ENCODE results near the gene SEC63. TPM values are rescaled to one million over a fixed set of nuclear protein-coding genes. Genes with fewer than 3 reads are reported as not detected.

Gene SEC63
- total RNA-seq (10 to 100 TPM; 42.2 to 93.9 (median 79.8) TPM), polyA plus RNA-seq (10 to 100 TPM; 21.2 to 25.0 (median 22.0) TPM)
- long read RNA-seq, donor 1, partial matches to known transcripts, result 6 of 12 reads
- long read RNA-seq, donor 1, other reads (novel, unspliced or antisense), result 0 of 12 reads
- long read RNA-seq, donor 2, full-length matches to known transcripts, result 9 of 14 reads
- long read RNA-seq, donor 2, partial matches to known transcripts, result 5 of 14 reads
- long read RNA-seq, donor 2, other reads (novel, unspliced or antisense), result 0 of 14 reads

- WGBS, 5 donors, result 0 to 1% (median 1%) methylated on average over 53 to 69 of the region's 69 CpGs
- peak within 1 kb of the TSS; percentile 77 to 96 (median 93) for H3K27ac ChIP-seq
- H3K36me3 ChIP-seq, result no peaks in the 10 kb centered on the region
- no peaks in the 10 kb centered on the region for H3K9me3 ChIP-seq
- peak; percentile 99 for DNase-seq
- H3K4me3 ChIP-seq, result peak within 1 kb of the TSS; percentile 75 to 100 (median 94)
- H3K4me1 ChIP-seq, result peaks cover 9 to 44% (median 32%) of the 10 kb centered on the region in 6 donors
- TF ChIP-seq POLR2A (IDR thresholded peaks at IDR 0.05) (peak in 2 of 3 donors; percentile 79 to 85), CTCF (IDR thresholded peaks at IDR 0.05 in 8 of 11, conservative IDR thresholded peaks at IDR 0.05 in 3 of 11) (peak in 5 of 11 experiments; percentile 13 to 56 (median 20)), POLR2AphosphoS5 (IDR thresholded peaks at IDR 0.05) (peak; percentile 95 to 98 (median 96))
- H3K27me3 ChIP-seq (replicated peaks in 1 of 7), result no peaks in the 10 kb centered on the region
- intact Hi-C loops (cut with DNase I; ENCODE audit: low total_unique reads), result no loop called here
These were observed at the start of gene SEC63 for GRCh38 chr6:107957909-107958688. SEC63 (minus strand) TSS chr6:107958208; CDS start chr6:107958009, 199 bp downstream.

GRCh38 chr6:108005961-108006360 is 48.0 kb upstream of the SEC63 start:
- Histone ChIP-seq H3K9me3 (peaks cover 0 to 32% (median 27%) of the 10 kb centered on the region in 8 donors), H3K36me3 (no peaks in the 10 kb centered on the region), H3K27me3 (replicated peaks in 1 of 7) (no peaks in the 10 kb centered on the region), H3K27ac (no peak overlapping the region), H3K4me3 (no peak overlapping the region), H3K4me1 (no peaks in the 10 kb centered on the region)
- intact Hi-C loops (cut with DNase I; ENCODE audit: low total_unique reads), result no loop called here
- DNase-seq, result no peak
- 78 to 91% (median 83%) methylated on average over 3 of the region's 3 CpGs for WGBS, 5 donors
- TF ChIP-seq POLR2A (IDR thresholded peaks at IDR 0.05) (no peak), POLR2AphosphoS5 (IDR thresholded peaks at IDR 0.05) (no peak), CTCF (IDR thresholded peaks at IDR 0.05 in 8 of 11, conservative IDR thresholded peaks at IDR 0.05 in 3 of 11) (no peak)

GRCh38 chr6:108004861-108005260 is 46.9 kb upstream of the SEC63 start:
- TF ChIP-seq CTCF (IDR thresholded peaks at IDR 0.05 in 8 of 11, conservative IDR thresholded peaks at IDR 0.05 in 3 of 11), result no peak
- no peak for TF ChIP-seq POLR2A (IDR thresholded peaks at IDR 0.05)
- TF ChIP-seq POLR2AphosphoS5 (IDR thresholded peaks at IDR 0.05), result no peak
- peaks cover 0 to 22% (median 20%) of the 10 kb centered on the region in 8 donors for H3K9me3 ChIP-seq
- no peak overlapping the region for H3K27ac ChIP-seq
- H3K4me3 ChIP-seq, result no peak overlapping the region
- 92 to 96% (median 94%) methylated on average over 15 of the region's 15 CpGs for WGBS, 5 donors
- no peaks in the 10 kb centered on the region for H3K4me1 ChIP-seq
- H3K27me3 ChIP-seq (replicated peaks in 1 of 7), result no peaks in the 10 kb centered on the region
- intact Hi-C loops (cut with DNase I; ENCODE audit: low total_unique reads), result no loop called here
- no peaks in the 10 kb centered on the region for H3K36me3 ChIP-seq
- DNase-seq, result no peak
